ENCODE measurements around the gene MGMT. TPM values are rescaled to one million over a fixed set of nuclear protein-coding genes. Genes with fewer than 3 reads are reported as not detected.

Gene MGMT
- total RNA-seq, 2 experiments from 2014 or later, result 9.0 to 9.6 TPM

GRCh38 chr10:129809841-129810240 lies 342.8 kb downstream of the MGMT start:
- no peaks in the 10 kb centered on the region for H3K4me1 Mint-ChIP-seq (ENCODE audit: low read depth)
- no peaks in the 10 kb centered on the region for H3K27me3 ChIP-seq (ENCODE audit: control insufficient read depth in 1 of 2, insufficient read depth in 2 of 2, low read length in 2 of 2)
- TF ChIP-seq CTCF (IDR thresholded peaks at IDR 0.05), result no peak
- H3K9me3 ChIP-seq (ENCODE audit: control insufficient read depth in 1 of 2, insufficient read depth in 1 of 2, low read length in 2 of 2), result peaks cover 0 to 47% of the 10 kb centered on the region in 2 experiments
- H3K27me3 Mint-ChIP-seq, result peaks cover 4% of the 10 kb centered on the region
- ATAC-seq (ENCODE audit: poor library complexity) (no peak), DNase-seq (no peak)
- H3K27ac ChIP-seq (ENCODE audit: low read depth in 1 of 2, low read length in 2 of 2), result no peak overlapping the region
- H3K4me3 ChIP-seq (ENCODE audit: low read length), result no peak overlapping the region
- H3K36me3 Mint-ChIP-seq (ENCODE audit: low read depth), result no peaks in the 10 kb centered on the region
- ChIA-PET POLR2A (no interaction called here), CTCF (no interaction called here)
- intact Hi-C loops (cut with DNase I, micrococcal nuclease), result no loop called here
- no peak overlapping the region for H3K4me3 Mint-ChIP-seq
- H3K4me1 ChIP-seq (ENCODE audit: insufficient read depth, low read length), result no peaks in the 10 kb centered on the region
- H3K9me3 Mint-ChIP-seq, result peaks cover 4% of the 10 kb centered on the region
- H3K27ac Mint-ChIP-seq, result no peak overlapping the region
- H3K36me3 ChIP-seq (ENCODE audit: insufficient read depth, low read length), result no peaks in the 10 kb centered on the region

DNA sequence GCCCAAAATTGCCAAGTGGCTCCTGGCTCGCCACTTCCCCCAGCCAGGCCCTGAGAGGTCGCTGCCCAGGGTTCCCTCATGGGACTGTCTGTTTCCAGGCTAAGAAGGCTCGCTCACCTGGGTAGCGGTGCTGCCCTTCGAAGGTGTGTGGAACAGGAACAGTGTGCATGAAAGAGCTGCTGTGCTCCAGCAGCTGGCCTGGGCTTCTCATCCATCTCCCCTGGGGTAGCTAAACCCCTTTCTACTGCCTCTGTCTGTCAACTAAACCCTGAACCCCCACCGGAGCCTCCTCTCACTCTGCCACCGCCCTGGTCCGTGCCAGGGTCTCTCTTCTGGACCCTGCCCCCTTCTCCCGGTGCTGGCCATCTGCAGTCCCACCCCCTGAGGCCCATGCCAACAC lies 344.2 kb downstream of the MGMT start:
- Mint-ChIP-seq H3K4me3 (no peak overlapping the region), H3K36me3 (ENCODE audit: low read depth) (no peaks in the 10 kb centered on the region), H3K4me1 (ENCODE audit: low read depth) (no peaks in the 10 kb centered on the region), H3K27ac (no peak overlapping the region), H3K27me3 (peaks cover 9% of the 10 kb centered on the region), H3K9me3 (peaks cover 2% of the 10 kb centered on the region)
- peaks cover 0 to 49% of the 10 kb centered on the region in 2 experiments for H3K9me3 ChIP-seq (ENCODE audit: control insufficient read depth in 1 of 2, insufficient read depth in 1 of 2, low read length in 2 of 2)
- H3K4me3 ChIP-seq (ENCODE audit: low read length), result no peak overlapping the region
- H3K27ac ChIP-seq (ENCODE audit: low read depth in 1 of 2, low read length in 2 of 2), result no peak overlapping the region
- TF ChIP-seq CTCF (IDR thresholded peaks at IDR 0.05), result no peak
- DNase-seq, result no peak
- no peaks in the 10 kb centered on the region for H3K4me1 ChIP-seq (ENCODE audit: insufficient read depth, low read length)
- no peak for ATAC-seq (ENCODE audit: poor library complexity)
- peaks cover 0 to 5% of the 10 kb centered on the region in 2 experiments for H3K27me3 ChIP-seq (ENCODE audit: control insufficient read depth in 1 of 2, insufficient read depth in 2 of 2, low read length in 2 of 2)
- intact Hi-C loops (cut with DNase I, micrococcal nuclease), result no loop called here
- POLR2A ChIA-PET, result no interaction called here
- H3K36me3 ChIP-seq (ENCODE audit: insufficient read depth, low read length), result no peaks in the 10 kb centered on the region
- CTCF ChIA-PET, result no interaction called here

DNA sequence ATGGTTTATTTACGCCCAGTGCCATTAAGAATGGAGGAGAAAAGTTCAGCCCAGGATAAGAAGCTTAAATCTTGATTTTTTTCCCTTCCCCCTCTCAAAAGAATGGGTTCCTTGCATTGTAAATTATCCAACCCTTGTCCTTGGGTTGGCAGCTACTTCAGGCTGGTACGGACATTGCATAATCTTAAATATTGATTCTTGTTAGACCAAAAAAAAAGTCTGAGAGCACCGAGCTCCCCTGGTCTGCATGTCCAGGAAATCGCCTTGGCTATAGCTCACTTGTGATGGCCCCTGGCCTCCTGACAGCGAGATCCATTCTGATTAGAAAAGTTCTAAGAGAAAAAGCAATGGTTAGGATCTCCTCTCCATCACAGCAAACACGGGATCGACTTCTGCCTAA lies 345.4 kb downstream of the MGMT start:
- H3K36me3 ChIP-seq (ENCODE audit: insufficient read depth, low read length), result no peaks in the 10 kb centered on the region
- ATAC-seq (ENCODE audit: poor library complexity), result no peak
- H3K4me1 ChIP-seq (ENCODE audit: insufficient read depth, low read length), result no peaks in the 10 kb centered on the region
- no peak for TF ChIP-seq CTCF (IDR thresholded peaks at IDR 0.05)
- no peak overlapping the region for H3K27ac ChIP-seq (ENCODE audit: low read depth in 1 of 2, low read length in 2 of 2)
- intact Hi-C loops (cut with DNase I, micrococcal nuclease), result no loop called here
- peaks cover 9% of the 10 kb centered on the region for H3K27me3 Mint-ChIP-seq
- H3K36me3 Mint-ChIP-seq (ENCODE audit: low read depth), result no peaks in the 10 kb centered on the region
- H3K4me3 Mint-ChIP-seq, result no peak overlapping the region
- no peak overlapping the region for H3K4me3 ChIP-seq (ENCODE audit: low read length)
- peaks cover 2% of the 10 kb centered on the region for H3K9me3 Mint-ChIP-seq
- H3K4me1 Mint-ChIP-seq (ENCODE audit: low read depth), result no peaks in the 10 kb centered on the region
- ChIA-PET CTCF (no interaction called here), POLR2A (no interaction called here)
- H3K27me3 ChIP-seq (ENCODE audit: control insufficient read depth in 1 of 2, insufficient read depth in 2 of 2, low read length in 2 of 2), result peaks cover 0 to 5% of the 10 kb centered on the region in 2 experiments
- no peak for DNase-seq
- H3K9me3 ChIP-seq (ENCODE audit: control insufficient read depth in 1 of 2, insufficient read depth in 1 of 2, low read length in 2 of 2), result peaks cover 0 to 50% of the 10 kb centered on the region in 2 experiments
- H3K27ac Mint-ChIP-seq, result no peak overlapping the region
